ENCODE data around the gene SFMBT2.

- TF ChIP-seq CTCF (IDR thresholded peaks at IDR 0.05) (no peak), POLR2AphosphoS5 (IDR thresholded peaks at IDR 0.05; ENCODE audit: low read depth, low read length) (no peak)
- TF ChIP-seq, protein P1, sequence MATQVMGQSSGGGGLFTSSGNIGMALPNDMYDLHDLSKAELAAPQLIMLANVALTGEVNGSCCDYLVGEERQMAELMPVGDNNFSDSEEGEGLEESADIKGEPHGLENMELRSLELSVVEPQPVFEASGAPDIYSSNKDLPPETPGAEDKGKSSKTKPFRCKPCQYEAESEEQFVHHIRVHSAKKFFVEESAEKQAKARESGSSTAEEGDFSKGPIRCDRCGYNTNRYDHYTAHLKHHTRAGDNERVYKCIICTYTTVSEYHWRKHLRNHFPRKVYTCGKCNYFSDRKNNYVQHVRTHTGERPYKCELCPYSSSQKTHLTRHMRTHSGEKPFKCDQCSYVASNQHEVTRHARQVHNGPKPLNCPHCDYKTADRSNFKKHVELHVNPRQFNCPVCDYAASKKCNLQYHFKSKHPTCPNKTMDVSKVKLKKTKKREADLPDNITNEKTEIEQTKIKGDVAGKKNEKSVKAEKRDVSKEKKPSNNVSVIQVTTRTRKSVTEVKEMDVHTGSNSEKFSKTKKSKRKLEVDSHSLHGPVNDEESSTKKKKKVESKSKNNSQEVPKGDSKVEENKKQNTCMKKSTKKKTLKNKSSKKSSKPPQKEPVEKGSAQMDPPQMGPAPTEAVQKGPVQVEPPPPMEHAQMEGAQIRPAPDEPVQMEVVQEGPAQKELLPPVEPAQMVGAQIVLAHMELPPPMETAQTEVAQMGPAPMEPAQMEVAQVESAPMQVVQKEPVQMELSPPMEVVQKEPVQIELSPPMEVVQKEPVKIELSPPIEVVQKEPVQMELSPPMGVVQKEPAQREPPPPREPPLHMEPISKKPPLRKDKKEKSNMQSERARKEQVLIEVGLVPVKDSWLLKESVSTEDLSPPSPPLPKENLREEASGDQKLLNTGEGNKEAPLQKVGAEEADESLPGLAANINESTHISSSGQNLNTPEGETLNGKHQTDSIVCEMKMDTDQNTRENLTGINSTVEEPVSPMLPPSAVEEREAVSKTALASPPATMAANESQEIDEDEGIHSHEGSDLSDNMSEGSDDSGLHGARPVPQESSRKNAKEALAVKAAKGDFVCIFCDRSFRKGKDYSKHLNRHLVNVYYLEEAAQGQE (IDR thresholded peaks at IDR 0.05; ENCODE audit: insufficient read depth in 1 of 2, low read depth in 2 of 2, low read length in 1 of 2): no peak
Observed at GRCh38 chr10:7250236-7250635, 160.6 kb downstream of the SFMBT2 start.

All from Panc1 (cell line).